GM23338 (cell line): Measurements from ENCODE around the gene SNRPA1. TPM values are rescaled to one million over a fixed set of nuclear protein-coding genes. Genes with fewer than 3 reads are reported as not detected.

Experiments
- ATAC-seq: fragments of 200-7000 bp; cut with Tn5 transposase; 3 replicates; pipeline ENCODE4 v1.9.1; 2020
- DNase-seq: peaks from one replicate; pipeline ENCODE4 v3.0.0-alpha.2; 2015; ENCODE audit warnings: low spot score
- H2AFZ ChIP-seq: fragments of 200-600 bp; sonication (generic); 2 replicates; pipeline ENCODE4 v1.8.0; 2016; ENCODE audit warnings: antibody characterized with exemption, mild to moderate bottlenecking, moderate library complexity
- H3F3A ChIP-seq: fragments of 200-600 bp; sonication (generic); replicated peaks from 2 replicates; pipeline ENCODE4 v1.8.0; 2017; ENCODE audit warnings: antibody characterized with exemption, mixed run types, low read depth
- H3K27ac ChIP-seq: fragments of 200-600 bp; sonication (generic); 2 replicates; pipeline ENCODE4 v1.6.1; 2016; ENCODE audit warnings: low read depth
- H3K27me3 ChIP-seq: fragments of 200-600 bp; sonication (generic); 2 replicates; pipeline ENCODE4 v1.8.0; 2016; ENCODE audit warnings: mild to moderate bottlenecking, mixed run types, moderate library complexity; ENCODE audit not compliant: insufficient read depth
- H3K36me3 ChIP-seq: fragments of 200-600 bp; sonication (generic); 2 replicates; pipeline ENCODE4 v1.8.0; 2016; ENCODE audit warnings: mild to moderate bottlenecking; ENCODE audit not compliant: insufficient read depth
- H3K4me1 ChIP-seq: fragments of 200-600 bp; sonication (generic); 2 replicates; pipeline ENCODE4 v1.8.0; 2016; ENCODE audit warnings: mild to moderate bottlenecking, moderate library complexity; ENCODE audit not compliant: insufficient read depth
- H3K4me2 ChIP-seq: fragments of 200-600 bp; sonication (generic); 2 replicates; pipeline ENCODE4 v1.7.1; 2017; ENCODE audit warnings: mixed run types
- H3K4me3 ChIP-seq: fragments of 200-600 bp; sonication (generic); 2 replicates; pipeline ENCODE4 v1.6.1; 2016; ENCODE audit warnings: mixed run types
- H3K79me2 ChIP-seq: fragments of 200-600 bp; sonication (generic); replicated peaks from 2 replicates; pipeline ENCODE4 v1.8.0; 2017; ENCODE audit warnings: mild to moderate bottlenecking; ENCODE audit not compliant: insufficient read depth
- H3K9me2 ChIP-seq: fragments of 200-600 bp; sonication (generic); 2 replicates; pipeline ENCODE4 v1.8.0; 2017; ENCODE audit not compliant: insufficient read depth
- H4K20me1 ChIP-seq: fragments of 200-600 bp; sonication (generic); replicated peaks from 2 replicates; pipeline ENCODE4 v1.8.0; 2017; ENCODE audit warnings: mild to moderate bottlenecking; ENCODE audit not compliant: insufficient read depth
- H3K27ac Mint-ChIP-seq: 2 replicates; pipeline ENCODE4 v1.8.0; 2020; ENCODE audit warnings: inconsistent platforms, mild to moderate bottlenecking, moderate library complexity, mixed read lengths
- H3K27me3 Mint-ChIP-seq: 3 replicates; pipeline ENCODE4 v1.8.0; 2022; ENCODE audit warnings: low read depth, mild to moderate bottlenecking, moderate library complexity, mixed read lengths, inconsistent platforms; ENCODE audit not compliant: insufficient read depth, poor library complexity
- H3K36me3 Mint-ChIP-seq: 3 replicates; pipeline ENCODE4 v1.8.0; 2021; ENCODE audit warnings: low read depth, mild to moderate bottlenecking, inconsistent platforms, moderate library complexity, mixed read lengths
- H3K4me1 Mint-ChIP-seq: 3 replicates; pipeline ENCODE4 v1.8.0; 2020; ENCODE audit warnings: mild to moderate bottlenecking, inconsistent platforms, mixed read lengths
- H3K4me3 Mint-ChIP-seq: 3 replicates; pipeline ENCODE4 v1.8.0; 2021; ENCODE audit warnings: moderate library complexity, mild to moderate bottlenecking, inconsistent platforms, mixed read lengths
- H3K9me3 Mint-ChIP-seq: 3 replicates; pipeline ENCODE4 v1.8.0; 2020; ENCODE audit warnings: moderate library complexity, mild to moderate bottlenecking, inconsistent platforms, mixed read lengths
- CREB1 ChIP-seq: fragments of 250-450 bp; sonication (Bioruptor Pico); IDR thresholded peaks from 2 replicates; pipeline ENCODE4 v1.5.0; 2020; ENCODE audit warnings: low read depth, mild to moderate bottlenecking, moderate library complexity
- ETS1 ChIP-seq: IDR thresholded peaks from 2 replicates; pipeline ENCODE4 v1.6.1; 2016; ENCODE audit warnings: antibody characterized with exemption
- EZH2 ChIP-seq: fragments of 200-600 bp; sonication (generic); IDR thresholded peaks from one replicate; pipeline ENCODE4 v1.8.0; 2017; ENCODE audit warnings: antibody characterized with exemption, mild to moderate bottlenecking, low read depth; ENCODE audit not compliant: unreplicated experiment
- EZH2phosphoT487 ChIP-seq: fragments of 200-600 bp; sonication (generic); IDR thresholded peaks from one replicate; pipeline ENCODE4 v1.8.1; 2018; ENCODE audit warnings: antibody characterized with exemption; ENCODE audit not compliant: unreplicated experiment
- NANOG ChIP-seq: IDR thresholded peaks from 2 replicates; pipeline ENCODE4 v1.6.1; 2016; ENCODE audit warnings: antibody characterized with exemption, borderline replicate concordance
- POLR2AphosphoS5 ChIP-seq: IDR thresholded peaks from 2 replicates; pipeline ENCODE4 v1.6.1; 2016; ENCODE audit warnings: antibody characterized with exemption, low read depth
- ZNF114 ChIP-seq: fragments of 250-450 bp; sonication (Bioruptor Pico); IDR thresholded peaks from 2 replicates; pipeline ENCODE4 v1.5.0; 2020; ENCODE audit warnings: mild to moderate bottlenecking, moderate library complexity
- ZNF331 ChIP-seq: fragments of 250-450 bp; sonication (Bioruptor Pico); IDR thresholded peaks from 2 replicates; pipeline ENCODE4 v1.5.0; 2020; ENCODE audit warnings: low read depth, mild to moderate bottlenecking, moderate library complexity
- ZNF462 ChIP-seq: fragments of 250-450 bp; sonication (Bioruptor Pico); IDR thresholded peaks from 2 replicates; pipeline ENCODE4 v1.5.0; 2020; ENCODE audit warnings: mild to moderate bottlenecking, moderate library complexity
- polyA plus RNA-seq: library from polyadenylated mRNA; unstranded; fragments of >200 nt; fragmentation: Nextera tagmentation; extraction: Ambion mirVana; gene quantifications from 2 replicates; pipeline ENCODE4 v1.2.1, GENCODE V29; 2016
- total RNA-seq: library from RNA; depleted of rRNA; stranded (reverse); fragments of >200 nt; shearing (Covaris generic); gene quantifications from 2 replicates; pipeline ENCODE4 v1.2.3, GENCODE V29; 2014

The SNRPA1 gene
- total and polyA plus RNA-seq, 2 experiments from 2014 or later, result 170 to 361 TPM

GRCh38 chr15:101242999-101243336 is 52.1 kb downstream of the SNRPA1 start (continued):
- TF ChIP-seq EZH2phosphoT487 (no peak), ETS1 (no peak), ZNF114 (CRISPR knock-in tag) (no peak), POLR2AphosphoS5 (no peak), CREB1 (no peak), ZNF462 (no peak), ZNF331 (CRISPR knock-in tag) (no peak)

- no peak overlapping the region for H3K4me3 ChIP-seq
- no peak overlapping the region; the same call in 1 of the 2 replicates for H3K27ac Mint-ChIP-seq
- H3K36me3 ChIP-seq, result no peaks in the 10 kb centered on the region; the same call in 1 of the 2 replicates
- H3F3A ChIP-seq, result no peaks in the 10 kb centered on the region
- H3K9me3 Mint-ChIP-seq, result no peaks in the 10 kb centered on the region
- peaks cover 52% of the 10 kb centered on the region for H3K4me1 ChIP-seq
- H3K4me1 Mint-ChIP-seq, result peaks cover 63% of the 10 kb centered on the region
- TF ChIP-seq NANOG, result no peak
- no peak for TF ChIP-seq EZH2
- H4K20me1 ChIP-seq, result peaks cover 73% of the 10 kb centered on the region
- no peak overlapping the region for H3K4me2 ChIP-seq
- H3K36me3 Mint-ChIP-seq, result peaks cover under 1% of the 10 kb centered on the region; the same call in 2 of the 3 replicates
- DNase-seq (no peak), ATAC-seq (no peak)
- no peaks in the 10 kb centered on the region for H3K27me3 ChIP-seq
- H3K27me3 Mint-ChIP-seq, result no peaks in the 10 kb centered on the region
- H3K9me2 ChIP-seq, result no peaks in the 10 kb centered on the region
- H3K79me2 ChIP-seq, result peaks cover 100% of the 10 kb centered on the region
- H3K27ac ChIP-seq, result no peak overlapping the region
- no peak overlapping the region for H2AFZ ChIP-seq
- H3K4me3 Mint-ChIP-seq, result no peak overlapping the region
Measured at GRCh38 chr15:101242160-101242998, 52.7 kb downstream of the SNRPA1 start.
